CD4-positive, CD25-positive, alpha-beta regulatory T cell (primary cell): ENCODE measurements around the gene AFDN. TPM values are rescaled to one million over a fixed set of nuclear protein-coding genes. Genes with fewer than 3 reads are reported as not detected.

Experiments
- ATAC-seq, 2 donors: fragments of 150-1000 bp; cut with Tn5 transposase; one replicate each; pipeline ENCODE4 v1.10.0; 2021; ENCODE audit warnings: low read depth in 2 of 2, moderate number of reproducible peaks in 2 of 2, moderate library complexity in 1 of 2
- DNase-seq, 3 donors: peaks; one replicate each; pipeline versions ENCODE4 v3.0.0 to v3.0.0-alpha.2; 2012 to 2022; ENCODE audit warnings: mixed read lengths in 1 of 3
- H3K27ac ChIP-seq: one replicate; pipeline ENCODE4 v1.7.0; 2013; ENCODE audit warnings: mild to moderate bottlenecking, low read length; ENCODE audit not compliant: insufficient read depth, poor library complexity, severe bottlenecking
- H3K27me3 ChIP-seq: one replicate; pipeline ENCODE4 v1.7.0; 2013; ENCODE audit warnings: low read length; ENCODE audit not compliant: control insufficient read depth, insufficient read depth
- H3K36me3 ChIP-seq: one replicate; pipeline ENCODE4 v1.7.0; 2013; ENCODE audit warnings: mild to moderate bottlenecking, low read length, moderate library complexity; ENCODE audit not compliant: control insufficient read depth, insufficient read depth
- H3K4me1 ChIP-seq: 2 replicates; pipeline ENCODE4 v1.7.0; 2013; ENCODE audit warnings: mild to moderate bottlenecking, low read length; ENCODE audit not compliant: insufficient read depth, control insufficient read depth, poor library complexity, severe bottlenecking
- H3K4me3 ChIP-seq: one replicate; pipeline ENCODE4 v1.7.0; 2013; ENCODE audit warnings: low read depth, mild to moderate bottlenecking, low read length, moderate library complexity
- H3K9me3 ChIP-seq, 2 experiments: 1 replicate in 1 of 2; 2 replicates in 1 of 2; pipeline ENCODE4 v1.7.0; 2013; ENCODE audit warnings: low read length in 2 of 2, mild to moderate bottlenecking in 1 of 2, moderate library complexity in 1 of 2; ENCODE audit not compliant: control insufficient read depth in 2 of 2
- H3K27ac Mint-ChIP-seq, 3 donors: one replicate each; pipeline ENCODE4 v1.8.0; 2020 to 2022; ENCODE audit warnings: mild to moderate bottlenecking in 3 of 3, mixed read lengths in 3 of 3, moderate library complexity in 2 of 3
- H3K27me3 Mint-ChIP-seq: one replicate; pipeline ENCODE4 v1.8.0; 2022; ENCODE audit warnings: mild to moderate bottlenecking, mixed read lengths
- H3K36me3 Mint-ChIP-seq: one replicate; pipeline ENCODE4 v1.8.0; 2020; ENCODE audit warnings: mixed read lengths
- H3K4me1 Mint-ChIP-seq, 4 donors: one replicate each; pipeline ENCODE4 v1.8.0; 2020 to 2022; ENCODE audit warnings: mixed read lengths in 4 of 4, mild to moderate bottlenecking in 1 of 4
- H3K4me3 Mint-ChIP-seq, 4 donors: one replicate each; pipeline ENCODE4 v1.8.0; 2020 to 2022; ENCODE audit warnings: mild to moderate bottlenecking in 4 of 4, mixed read lengths in 4 of 4, moderate library complexity in 3 of 4
- H3K9me3 Mint-ChIP-seq, 7 donors: one replicate each; pipeline ENCODE4 v1.8.0; 2020 to 2022; ENCODE audit warnings: mixed read lengths in 7 of 7, mild to moderate bottlenecking in 3 of 7, moderate library complexity in 2 of 7
- polyA plus RNA-seq, 4 donors: library from polyadenylated mRNA; unstranded; fragments of 300-500 nt; fragmentation: Illumina TruSeq; gene quantifications; one replicate each; pipeline ENCODE4 v1.2.3, GENCODE V29; 2021
- total RNA-seq: library from RNA; stranded (reverse); gene quantifications from one replicate; pipeline ENCODE4 v1.2.3, GENCODE V29; 2022

AFDN gene
- total and polyA plus RNA-seq, 5 donors from 2014 or later = 2.0 to 39.9 (median 3.1) TPM

DNA sequence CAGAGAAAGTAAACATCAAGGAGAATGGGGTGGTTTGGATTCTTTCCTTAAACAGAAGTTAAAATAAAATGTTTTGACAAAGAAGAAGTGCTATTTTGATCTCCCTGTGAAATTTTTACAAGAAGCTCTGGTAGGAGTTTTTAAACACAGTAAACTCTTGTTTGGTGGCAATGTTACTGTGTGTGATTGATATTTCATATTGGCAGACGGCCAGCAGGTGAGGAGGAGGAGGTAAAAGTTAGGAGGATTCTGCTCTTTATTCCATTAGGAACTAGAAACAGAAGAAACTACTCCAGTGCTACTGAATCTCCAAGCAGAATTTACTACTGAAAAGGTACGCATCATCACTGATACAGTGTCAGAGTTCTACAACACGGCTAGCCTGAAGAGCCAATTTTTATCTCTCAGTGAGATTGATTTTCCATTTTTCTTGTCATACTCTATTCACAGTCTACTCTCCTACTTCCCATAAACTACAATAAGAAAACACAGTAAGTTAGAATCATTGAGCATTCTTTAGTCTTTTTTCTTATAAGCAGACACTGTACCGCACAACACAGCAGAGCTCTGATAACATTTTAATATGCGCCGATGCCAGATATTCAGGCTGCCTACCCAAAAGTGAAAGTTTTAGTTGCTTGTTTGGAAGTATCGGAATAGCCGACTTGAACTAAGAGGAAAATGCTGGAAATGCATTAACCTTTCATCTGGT lies 21.2 kb upstream of the AFDN start:
- Histone ChIP-seq H3K36me3 (no peaks in the 10 kb centered on the region), H3K27me3 (peaks cover 1% of the 10 kb centered on the region), H3K4me3 (no peak overlapping the region), H3K27ac (no peak overlapping the region), H3K4me1 (no peaks in the 10 kb centered on the region), H3K9me3 (no peaks in the 10 kb centered on the region)
- no peaks in the 10 kb centered on the region for H3K4me1 Mint-ChIP-seq
- ATAC-seq (no peak), DNase-seq (no peak)
- peaks cover 28% of the 10 kb centered on the region for H3K27me3 Mint-ChIP-seq
- H3K36me3 Mint-ChIP-seq = no peaks in the 10 kb centered on the region
- peaks cover 0 to 3% (median 0%) of the 10 kb centered on the region in 7 donors for H3K9me3 Mint-ChIP-seq
- no peak overlapping the region for H3K4me3 Mint-ChIP-seq
- no peak overlapping the region for H3K27ac Mint-ChIP-seq

DNA sequence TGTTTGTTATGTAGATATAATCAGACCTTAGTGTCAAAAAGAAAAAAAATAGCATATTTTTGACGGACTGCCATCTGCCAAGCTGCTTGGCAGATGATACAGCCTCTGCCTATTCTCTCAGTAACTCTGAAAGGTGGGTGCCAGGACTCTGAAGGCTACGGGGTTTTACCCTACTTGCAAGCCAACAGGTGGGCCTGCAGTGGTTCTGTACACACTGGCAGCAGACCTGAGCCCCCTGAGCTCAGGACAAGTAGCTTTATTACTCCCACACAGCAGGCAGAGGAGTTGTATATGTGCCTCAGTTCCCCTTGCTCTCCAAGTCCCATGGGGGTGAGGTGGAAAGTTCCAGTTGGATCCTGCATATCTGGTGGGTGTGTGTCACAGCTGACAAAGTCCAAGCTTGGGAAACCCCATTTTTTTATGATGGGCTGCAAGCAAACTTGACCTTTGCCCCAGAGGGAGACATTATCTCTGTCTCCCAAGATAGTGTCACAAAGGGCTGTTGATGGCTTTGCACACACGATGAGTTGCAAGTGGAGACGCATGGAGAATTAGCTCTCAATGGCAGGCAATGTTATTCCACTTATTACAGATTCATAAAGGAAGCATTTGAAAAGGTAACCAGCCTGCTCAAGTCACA lies 20.5 kb upstream of the AFDN start:
- H3K9me3 ChIP-seq = no peaks in the 10 kb centered on the region
- H3K36me3 Mint-ChIP-seq = no peaks in the 10 kb centered on the region
- peaks cover 1% of the 10 kb centered on the region for H3K27me3 ChIP-seq
- no peak overlapping the region for H3K4me3 ChIP-seq
- ATAC-seq (no peak), DNase-seq (no peak)
- H3K27me3 Mint-ChIP-seq = peaks cover 26% of the 10 kb centered on the region
- H3K27ac ChIP-seq = no peak overlapping the region
- no peaks in the 10 kb centered on the region for H3K4me1 Mint-ChIP-seq
- H3K36me3 ChIP-seq = no peaks in the 10 kb centered on the region
- H3K27ac Mint-ChIP-seq = no peak overlapping the region
- H3K4me3 Mint-ChIP-seq = no peak overlapping the region
- H3K4me1 ChIP-seq = no peaks in the 10 kb centered on the region
- peaks cover 0 to 3% (median 0%) of the 10 kb centered on the region in 7 donors for H3K9me3 Mint-ChIP-seq

DNA sequence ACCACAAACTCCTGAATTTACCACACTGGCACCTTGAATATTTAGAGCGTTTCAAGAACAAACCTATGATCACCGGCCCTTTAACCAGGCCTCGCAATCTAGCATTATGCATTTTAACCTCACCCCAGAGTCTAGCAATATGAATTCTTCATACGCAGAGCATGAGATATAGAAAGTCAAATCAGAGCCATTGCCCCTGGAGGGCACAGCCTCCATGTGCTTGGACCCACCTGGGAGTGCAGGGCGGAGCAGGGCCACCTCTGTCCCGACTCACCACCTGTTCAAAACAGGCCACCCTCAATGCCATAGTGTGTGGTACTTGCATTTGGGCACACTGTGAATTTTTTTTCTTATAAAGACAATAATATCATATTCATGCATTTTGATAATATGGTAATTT lies 19.5 kb upstream of the AFDN start:
- no peak overlapping the region for H3K27ac ChIP-seq
- no peak for DNase-seq
- peaks cover 0 to 3% (median 0%) of the 10 kb centered on the region in 7 donors for H3K9me3 Mint-ChIP-seq
- no peak overlapping the region for H3K4me3 Mint-ChIP-seq
- ATAC-seq = no peak
- H3K4me1 ChIP-seq = no peaks in the 10 kb centered on the region
- no peaks in the 10 kb centered on the region for H3K4me1 Mint-ChIP-seq
- no peak overlapping the region for H3K27ac Mint-ChIP-seq
- H3K36me3 ChIP-seq = no peaks in the 10 kb centered on the region
- no peaks in the 10 kb centered on the region for H3K9me3 ChIP-seq
- no peaks in the 10 kb centered on the region for H3K27me3 ChIP-seq
- no peaks in the 10 kb centered on the region for H3K36me3 Mint-ChIP-seq
- no peak overlapping the region for H3K4me3 ChIP-seq
- H3K27me3 Mint-ChIP-seq = peaks cover 23% of the 10 kb centered on the region

DNA sequence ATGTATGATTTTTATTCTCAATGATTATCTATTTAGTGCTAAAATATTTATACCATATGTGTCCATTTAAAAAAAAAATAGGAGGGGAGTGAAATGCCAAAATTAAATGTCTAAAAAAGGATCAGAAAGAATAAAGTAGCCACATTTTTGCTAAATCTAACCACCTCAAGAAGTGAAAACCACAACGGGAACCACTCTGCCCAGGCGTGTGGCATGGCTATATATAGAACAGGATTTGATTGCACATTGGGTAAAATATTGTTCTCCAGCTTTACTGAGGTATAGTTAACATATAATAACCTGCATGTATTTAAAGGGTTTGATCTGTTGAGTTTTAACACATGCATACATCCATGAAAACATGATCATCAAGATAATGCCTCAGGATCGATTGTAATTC lies 19.0 kb upstream of the AFDN start:
- no peak overlapping the region for H3K4me3 ChIP-seq
- ATAC-seq = no peak
- Mint-ChIP-seq H3K36me3 (no peaks in the 10 kb centered on the region), H3K27ac (no peak overlapping the region), H3K9me3 (peaks cover 0 to 2% (median 0%) of the 10 kb centered on the region in 7 donors), H3K27me3 (peaks cover 28% of the 10 kb centered on the region), H3K4me3 (no peak overlapping the region), H3K4me1 (no peaks in the 10 kb centered on the region)
- no peaks in the 10 kb centered on the region for H3K27me3 ChIP-seq
- no peaks in the 10 kb centered on the region for H3K4me1 ChIP-seq
- H3K9me3 ChIP-seq = no peaks in the 10 kb centered on the region
- no peak overlapping the region for H3K27ac ChIP-seq
- no peaks in the 10 kb centered on the region for H3K36me3 ChIP-seq
- no peak for DNase-seq

DNA sequence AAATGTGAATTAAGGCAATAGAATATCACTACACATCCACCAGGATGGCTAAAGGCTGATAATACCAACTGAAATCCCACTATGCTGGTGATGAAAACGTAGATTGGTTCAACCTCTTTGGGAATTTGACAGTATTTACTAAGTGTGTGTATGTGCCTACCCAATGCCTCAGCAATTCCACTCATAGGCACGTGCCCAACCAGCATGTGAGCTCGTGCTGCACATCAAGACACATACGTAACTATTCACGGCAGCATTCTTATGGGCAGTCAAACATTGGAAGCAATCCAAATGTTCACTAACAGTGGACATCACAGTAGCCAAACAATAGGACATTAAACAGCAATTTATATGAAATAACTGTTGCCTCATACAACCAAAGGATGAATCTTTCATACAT lies 15.7 kb upstream of the AFDN start:
- Histone ChIP-seq H3K27ac (no peak overlapping the region), H3K36me3 (no peaks in the 10 kb centered on the region), H3K27me3 (peaks cover 4% of the 10 kb centered on the region), H3K9me3 (no peaks in the 10 kb centered on the region), H3K4me3 (no peak overlapping the region), H3K4me1 (no peaks in the 10 kb centered on the region)
- no peak for DNase-seq
- Mint-ChIP-seq H3K27ac (no peak overlapping the region), H3K36me3 (no peaks in the 10 kb centered on the region), H3K9me3 (peaks cover 0 to 2% (median 0%) of the 10 kb centered on the region in 7 donors), H3K4me3 (no peak overlapping the region), H3K4me1 (no peaks in the 10 kb centered on the region), H3K27me3 (peaks cover 24% of the 10 kb centered on the region)
- ATAC-seq = no peak

DNA sequence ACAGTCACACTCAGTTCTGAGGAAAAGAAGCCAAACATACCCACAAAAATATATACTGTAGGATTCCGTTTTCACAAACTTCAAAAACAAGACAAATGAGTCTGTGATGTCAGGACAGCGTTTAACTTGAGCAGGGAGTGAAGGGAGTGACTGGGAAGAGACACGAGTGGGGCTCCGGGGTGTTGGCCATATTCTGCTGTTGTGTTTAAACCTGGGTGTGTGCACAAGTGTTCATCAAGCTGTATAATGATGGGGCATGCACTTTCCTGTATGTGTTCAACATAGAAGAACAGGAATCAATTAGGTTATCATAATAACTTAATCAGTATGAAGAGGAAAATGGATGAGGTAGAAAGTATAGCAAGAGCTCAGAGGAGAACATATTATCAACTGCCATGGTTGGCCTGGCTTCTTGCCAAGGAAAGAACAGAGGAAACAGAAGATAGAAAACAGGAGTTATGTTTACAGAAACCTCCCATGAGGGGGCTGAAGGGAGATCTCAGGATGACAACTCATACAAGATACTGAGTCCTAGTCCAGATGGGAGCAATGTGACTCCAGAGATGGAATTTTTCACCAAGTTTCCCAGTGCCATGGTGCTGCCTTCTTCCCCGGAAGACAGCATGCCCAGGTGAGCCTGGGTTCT lies 15.1 kb upstream of the AFDN start:
- Mint-ChIP-seq H3K4me1 (no peaks in the 10 kb centered on the region), H3K36me3 (no peaks in the 10 kb centered on the region), H3K27ac (no peak overlapping the region), H3K4me3 (no peak overlapping the region), H3K9me3 (peaks cover 0 to 2% (median 0%) of the 10 kb centered on the region in 7 donors), H3K27me3 (peaks cover 24% of the 10 kb centered on the region)
- H3K36me3 ChIP-seq = no peaks in the 10 kb centered on the region
- ATAC-seq (no peak), DNase-seq (no peak)
- no peaks in the 10 kb centered on the region for H3K4me1 ChIP-seq
- no peak overlapping the region for H3K27ac ChIP-seq
- H3K9me3 ChIP-seq = no peaks in the 10 kb centered on the region
- H3K27me3 ChIP-seq = peaks cover 4% of the 10 kb centered on the region
- no peak overlapping the region for H3K4me3 ChIP-seq

DNA sequence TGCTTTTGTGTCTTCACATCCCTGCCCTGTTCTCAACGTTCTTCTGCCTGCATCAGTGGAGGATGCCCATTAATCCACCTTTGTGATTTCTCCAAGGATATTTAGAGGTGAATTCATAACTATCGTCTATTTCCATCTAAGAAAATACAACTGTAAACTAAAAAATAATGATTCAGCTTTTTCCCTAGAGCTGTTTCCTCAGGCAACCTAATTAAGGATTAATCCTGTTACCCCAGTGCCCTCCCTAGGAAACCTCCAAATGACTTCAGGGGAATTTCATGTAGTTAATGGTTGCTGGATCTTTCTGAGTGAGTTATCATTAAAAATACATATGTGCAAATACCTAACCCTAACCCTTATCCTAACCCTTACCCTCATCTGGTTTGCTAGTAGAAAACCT lies 14.6 kb upstream of the AFDN start:
- Mint-ChIP-seq H3K4me3 (no peak overlapping the region), H3K36me3 (no peaks in the 10 kb centered on the region), H3K27me3 (peaks cover 24% of the 10 kb centered on the region), H3K9me3 (peaks cover 0 to 2% (median 0%) of the 10 kb centered on the region in 7 donors), H3K4me1 (no peaks in the 10 kb centered on the region), H3K27ac (no peak overlapping the region)
- no peak overlapping the region for H3K27ac ChIP-seq
- H3K4me3 ChIP-seq = no peak overlapping the region
- H3K9me3 ChIP-seq = no peaks in the 10 kb centered on the region
- no peak for DNase-seq
- no peaks in the 10 kb centered on the region for H3K4me1 ChIP-seq
- no peak for ATAC-seq
- no peaks in the 10 kb centered on the region for H3K36me3 ChIP-seq
- peaks cover 7% of the 10 kb centered on the region for H3K27me3 ChIP-seq
